HG03175 (cell line): ENCODE measurements around the gene CD38.
"Not testable (repeated sequence)": the region's sequence is repeated elsewhere in the genome, so short reads cannot be mapped to it uniquely, and the experiment has no call there.

ENCODE experiments used
- ATAC-seq: cut with Tn5 transposase; IDR thresholded peaks from one replicate; pipeline ENCODE4 v1.9.1; 2021; ENCODE audit warnings: mild to moderate bottlenecking, moderate library complexity; ENCODE audit not compliant: unreplicated experiment

Gene CD38

DNA sequence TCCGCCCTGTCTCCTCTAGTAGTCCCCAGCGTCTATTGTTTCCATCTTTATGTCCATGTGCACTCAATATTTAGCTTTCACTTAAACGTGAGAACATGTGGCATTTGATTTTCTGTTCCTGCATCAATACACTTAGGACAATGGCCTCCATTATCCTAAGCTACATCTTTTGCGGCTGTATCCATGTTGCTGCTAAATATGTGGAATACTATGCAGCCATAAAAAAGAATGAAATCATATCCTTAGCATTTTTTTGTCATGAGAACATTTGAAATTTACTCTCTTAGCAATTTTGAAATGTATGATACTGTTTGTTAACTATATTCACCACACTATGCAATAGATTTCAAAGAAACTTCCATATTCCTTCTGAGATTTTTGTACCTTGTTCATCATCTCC is 19.8 kb upstream of the CD38 start:
- no peak for ATAC-seq

DNA sequence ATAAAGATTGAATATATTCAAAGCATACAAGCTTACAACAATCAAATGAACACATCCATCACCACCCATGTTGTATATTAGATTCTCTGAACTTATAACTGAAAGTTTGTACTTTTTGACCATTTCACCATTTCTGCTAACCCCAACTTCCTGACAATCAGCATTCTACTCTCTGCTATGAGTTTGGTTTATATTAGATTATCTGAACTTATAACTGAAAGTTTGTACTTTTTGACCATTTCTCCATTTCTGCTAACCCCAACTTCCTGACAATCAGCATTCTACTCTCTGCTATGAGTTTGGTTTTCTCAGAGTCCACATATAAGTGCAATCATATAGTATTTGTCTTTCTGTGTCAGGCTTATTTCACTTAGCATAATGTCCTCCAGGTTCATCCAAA is 15.7 kb upstream of the CD38 start:
- ATAC-seq = not testable (repeated sequence)

DNA sequence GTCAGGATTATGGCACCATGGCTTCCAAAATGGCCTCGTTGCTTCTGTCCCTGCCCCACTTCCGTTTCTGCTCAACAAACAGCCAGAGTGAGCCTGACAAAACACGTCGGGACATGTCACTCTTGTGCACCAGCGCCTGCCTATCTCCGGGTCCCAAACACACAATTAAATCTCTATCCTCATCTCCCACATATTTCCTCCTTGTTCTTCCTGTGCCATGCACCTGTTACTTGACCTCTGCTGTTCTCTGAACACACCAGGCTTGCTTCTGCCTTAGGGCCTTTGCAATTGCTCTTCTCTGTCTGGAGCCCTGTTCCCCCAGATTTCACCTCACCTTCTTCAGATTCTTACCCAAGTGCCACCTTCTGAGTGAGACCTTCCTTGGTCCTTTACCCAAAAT is 12.7 kb upstream of the CD38 start:
- no peak for ATAC-seq

DNA sequence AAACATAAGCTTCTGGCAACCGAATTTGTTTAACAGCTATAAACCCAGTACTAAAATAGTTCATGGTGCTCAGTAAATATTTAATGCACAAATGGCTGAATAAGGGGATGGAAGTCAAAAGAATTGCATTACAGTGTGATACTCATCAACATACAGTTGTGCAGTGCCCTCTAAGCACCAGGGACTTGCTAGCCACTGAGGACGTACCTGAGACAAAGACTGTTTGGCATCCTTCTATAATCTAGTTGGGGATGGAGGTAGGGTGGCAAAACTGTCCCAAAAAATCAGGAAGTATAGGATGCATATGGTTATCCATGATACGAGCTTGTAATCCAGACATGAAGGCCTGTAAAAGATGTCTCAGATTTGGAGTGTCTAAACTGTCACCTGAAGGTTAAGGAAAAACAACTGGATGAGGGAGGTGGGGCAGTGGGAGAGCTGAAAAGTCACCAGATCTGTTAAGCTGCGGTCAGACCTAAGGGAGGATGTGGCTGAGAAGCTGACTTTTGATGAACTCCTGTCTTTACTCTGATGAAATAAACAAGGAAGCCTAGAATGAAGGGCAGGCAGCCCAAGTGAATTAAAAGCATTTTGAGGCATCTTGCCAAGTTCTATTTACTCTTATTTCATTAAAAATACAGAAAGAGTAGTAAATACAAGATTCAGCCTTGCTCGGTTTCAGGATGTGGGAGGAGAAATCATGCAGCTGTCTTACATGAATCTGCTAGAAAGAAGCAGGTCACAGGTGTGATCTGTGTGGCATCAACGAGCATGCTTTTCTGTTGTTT is 12.0 kb upstream of the CD38 start:
- ATAC-seq = peak; percentile 67

DNA sequence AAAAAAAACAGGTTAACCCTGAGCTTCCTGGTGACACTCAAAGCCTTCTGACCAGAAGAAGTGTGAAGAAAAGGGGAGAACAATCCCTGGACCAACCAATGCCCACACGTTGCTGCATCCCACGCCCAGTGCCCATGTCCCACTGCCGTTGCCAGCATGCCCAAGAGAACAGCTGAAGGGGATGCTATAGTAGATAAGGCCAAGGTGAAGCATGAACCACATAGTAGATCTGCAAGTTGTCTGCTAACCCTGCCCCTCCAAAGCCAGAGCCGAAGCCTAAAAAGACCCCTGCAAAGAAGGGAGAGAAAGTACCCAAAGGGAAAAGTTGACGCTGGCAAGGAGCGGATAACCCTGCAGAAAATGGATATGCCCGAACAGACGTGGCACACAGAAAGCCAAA is 11.3 kb upstream of the CD38 start:
- no peak for ATAC-seq

DNA sequence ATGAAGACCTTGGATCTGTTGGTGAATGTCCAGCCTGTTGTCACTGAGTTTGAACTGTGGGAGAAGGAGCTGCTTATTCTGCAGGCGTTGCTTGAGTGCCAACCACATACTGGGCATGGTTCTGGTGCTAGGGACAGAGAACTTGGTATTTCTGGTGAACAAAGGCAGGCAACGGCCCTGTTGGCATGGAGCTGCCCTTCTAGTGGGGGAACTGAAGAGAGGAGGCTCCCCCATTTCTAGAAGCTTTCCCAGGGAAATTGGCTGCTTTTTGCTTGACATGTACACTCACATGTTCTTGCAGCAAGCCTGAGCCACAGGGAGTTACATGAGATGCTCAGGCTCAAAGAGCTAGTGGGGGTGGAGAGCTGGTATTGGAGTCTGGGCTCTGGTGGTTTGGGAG is 8.9 kb upstream of the CD38 start:
- no peak for ATAC-seq

DNA sequence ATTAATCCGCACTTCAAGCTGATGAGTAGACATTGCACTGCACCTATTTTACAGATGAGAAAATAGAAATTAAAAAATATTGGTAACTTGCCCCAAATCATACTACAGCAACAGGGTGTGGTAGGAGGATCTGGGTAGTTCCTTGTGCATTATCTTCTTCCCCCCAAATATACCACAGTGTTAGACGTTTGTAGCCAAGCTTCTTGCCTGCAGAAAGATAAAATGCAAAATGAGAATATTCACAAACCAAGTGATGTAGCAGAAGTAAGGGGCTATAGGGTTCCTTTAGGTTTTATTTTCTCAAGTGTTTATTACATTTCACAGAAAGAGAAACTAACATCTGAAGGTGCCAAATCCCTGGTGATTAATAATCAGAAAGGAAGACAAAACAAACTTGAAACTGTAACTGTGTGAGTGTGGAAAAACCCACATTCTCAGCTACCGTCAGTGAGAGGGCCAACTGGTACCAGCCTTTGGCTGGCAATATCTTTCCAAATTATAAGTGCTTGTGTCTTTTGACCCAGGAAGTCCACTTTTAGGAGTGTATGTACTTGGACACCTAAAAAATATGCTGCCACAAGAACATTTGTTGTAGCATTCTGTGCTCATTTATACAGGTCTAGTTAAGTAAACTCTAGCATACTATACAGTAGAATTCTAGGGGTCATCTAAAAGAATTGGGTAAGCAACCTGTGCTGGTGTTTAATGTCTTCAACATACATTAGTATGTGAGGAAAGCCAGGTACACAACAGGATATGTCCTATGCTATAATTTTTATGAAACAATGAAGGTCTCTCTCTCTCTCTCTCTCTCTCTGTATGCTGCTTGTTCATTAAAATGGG is 6.7 kb upstream of the CD38 start:
- peak; percentile 88 for ATAC-seq

DNA sequence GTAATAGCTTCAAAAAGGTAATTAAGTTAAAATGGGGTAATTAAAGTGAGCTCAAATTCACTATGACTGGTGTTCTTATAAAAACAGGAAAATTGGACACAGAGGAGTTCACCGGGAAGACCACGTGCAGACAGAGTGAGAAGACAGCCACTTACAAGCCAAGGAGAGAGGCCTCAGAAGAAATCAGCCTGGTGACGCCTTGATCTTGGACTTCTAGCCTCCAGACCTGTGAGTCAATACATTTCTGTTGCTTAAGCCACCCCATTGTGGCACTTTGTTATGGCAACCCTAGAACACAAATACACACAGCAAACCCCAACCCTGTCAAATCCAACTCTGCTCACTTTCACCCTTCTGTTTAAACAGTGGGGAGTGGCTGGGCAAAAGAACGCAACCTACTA is 4.1 kb upstream of the CD38 start:
- ATAC-seq = no peak

DNA sequence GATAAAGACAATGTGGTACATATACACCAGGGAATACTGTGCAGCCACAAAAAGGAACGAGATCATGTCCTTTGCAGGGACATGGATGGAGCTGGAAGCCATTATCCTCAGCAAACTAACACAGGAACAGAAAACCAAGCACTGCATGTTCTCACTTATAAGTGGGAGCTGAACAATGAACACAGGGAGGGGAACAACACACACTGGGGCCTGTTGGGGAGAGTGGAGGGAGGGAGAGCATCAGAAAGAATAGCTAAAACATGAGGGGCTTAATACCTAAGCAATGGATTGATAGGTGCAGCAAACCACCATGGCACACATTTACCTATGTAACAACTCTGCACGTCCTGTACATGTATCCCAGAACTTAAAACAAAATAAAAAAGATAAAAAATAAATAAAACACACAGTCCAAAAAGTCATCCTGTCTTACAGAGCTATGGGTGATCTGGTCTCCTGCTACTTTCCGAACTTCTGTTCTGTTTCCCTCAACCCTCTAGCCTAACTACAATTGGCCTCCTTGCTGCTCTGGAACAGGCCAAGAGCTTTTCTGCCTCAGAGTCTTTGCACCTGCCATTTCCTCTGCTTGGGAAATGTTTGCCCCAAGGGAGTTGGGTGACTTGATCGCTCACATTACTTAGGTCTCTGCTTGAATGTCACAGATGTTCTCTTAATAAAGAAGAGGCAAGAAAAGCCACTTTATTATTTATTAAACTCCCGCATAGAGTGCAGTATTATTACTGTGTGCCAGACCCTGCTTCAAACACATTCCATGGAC is 1.1 kb upstream of the CD38 start:
- ATAC-seq = no peak

DNA sequence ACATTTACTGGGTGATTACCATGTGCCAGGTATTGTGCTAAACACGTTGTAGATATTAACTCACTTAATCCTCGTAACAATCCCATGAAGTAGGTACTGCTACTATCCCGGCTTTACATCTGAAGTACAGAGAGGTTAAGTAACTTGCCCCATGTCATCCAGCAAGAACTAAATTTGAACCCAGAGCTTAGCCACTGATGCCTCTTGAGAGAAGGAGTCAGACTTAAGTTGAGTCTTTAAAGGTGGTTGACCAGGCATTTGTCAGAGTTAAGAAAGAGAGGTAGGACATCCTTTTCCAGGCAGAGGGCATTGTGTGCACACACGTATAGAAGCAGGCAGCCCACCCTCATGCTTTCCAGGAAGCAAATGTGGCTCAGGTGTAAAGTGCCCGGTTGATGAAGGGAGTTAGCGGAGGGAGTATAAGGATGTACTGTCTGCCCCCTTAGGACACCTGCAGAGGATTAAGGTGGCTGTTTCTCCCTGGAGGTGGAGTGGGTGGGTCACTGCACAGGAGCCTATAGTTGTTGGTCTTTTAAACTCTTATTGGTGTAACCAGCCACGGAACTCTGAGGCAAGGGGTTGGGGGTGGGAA is 335 bp upstream of the CD38 start:
- ATAC-seq = no peak

DNA sequence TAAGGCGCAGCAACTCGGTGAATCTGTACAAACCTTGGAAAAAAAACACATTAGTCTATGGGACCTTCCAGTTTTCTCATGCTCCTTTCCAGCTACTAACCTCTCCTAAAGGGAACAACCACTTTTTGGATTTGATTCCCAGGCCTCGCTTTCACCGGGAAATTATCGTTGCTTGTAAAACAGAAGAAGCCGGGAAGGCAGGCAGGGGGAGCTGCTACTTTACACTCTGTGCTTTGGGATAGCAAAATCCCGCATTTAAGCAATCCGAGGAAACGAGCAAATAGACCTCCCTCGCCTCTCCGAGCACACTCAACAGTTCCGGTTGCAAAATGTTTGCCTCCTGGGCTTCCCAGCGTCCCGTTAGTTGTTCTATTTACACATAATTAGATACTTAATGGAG is 1.2 kb downstream of the CD38 start:
- ATAC-seq = no peak

DNA sequence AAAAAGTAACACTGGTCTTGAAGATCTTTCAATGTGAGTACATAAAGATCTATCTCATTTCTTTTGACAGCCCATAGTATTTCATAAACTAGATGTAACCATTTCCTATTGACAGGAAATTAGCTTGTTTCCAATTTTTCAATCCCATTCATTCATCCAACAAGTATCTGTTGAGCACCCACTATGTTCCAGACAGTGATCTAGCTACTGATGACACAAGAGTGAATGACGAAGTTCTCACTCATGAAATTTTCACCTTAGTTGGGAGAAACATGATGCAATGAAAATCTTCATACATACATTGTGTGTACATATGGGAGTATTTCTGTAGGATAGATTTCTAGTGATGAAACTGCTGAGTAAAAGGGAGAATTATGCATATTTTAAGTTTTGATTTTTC is 1.7 kb downstream of the CD38 start:
- no peak for ATAC-seq

DNA sequence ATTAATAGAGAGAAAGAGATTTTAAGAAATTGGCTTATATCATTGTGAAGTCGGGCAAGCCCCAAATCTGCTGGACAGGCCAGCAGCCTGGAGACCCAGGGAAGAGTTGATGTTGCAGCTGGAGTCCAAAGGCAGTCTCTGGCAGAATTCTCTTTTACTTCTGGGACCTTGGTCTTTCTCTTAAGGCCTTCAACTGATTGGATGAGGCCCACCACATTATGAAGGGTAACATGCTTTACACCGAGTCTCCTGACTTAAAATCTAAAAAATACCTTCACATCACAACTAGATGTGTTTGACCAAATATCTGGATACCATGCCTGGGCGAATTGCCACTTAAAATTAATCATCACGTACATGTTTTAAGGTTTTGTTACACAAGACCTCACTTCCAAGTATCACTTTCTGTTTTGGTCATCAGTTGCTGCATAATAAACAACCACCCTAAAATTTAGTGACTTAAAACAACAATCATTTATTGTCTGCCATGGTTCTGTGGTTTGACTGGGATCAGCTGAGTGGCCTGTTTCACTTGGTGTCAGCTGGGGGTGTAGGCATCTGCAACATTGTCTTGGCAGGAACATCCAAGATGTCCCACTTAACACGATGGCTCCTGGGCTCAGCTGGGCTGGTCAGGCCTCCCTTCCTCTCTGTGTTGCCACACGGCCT is 3.4 kb downstream of the CD38 start:
- ATAC-seq = peak; percentile 35

DNA sequence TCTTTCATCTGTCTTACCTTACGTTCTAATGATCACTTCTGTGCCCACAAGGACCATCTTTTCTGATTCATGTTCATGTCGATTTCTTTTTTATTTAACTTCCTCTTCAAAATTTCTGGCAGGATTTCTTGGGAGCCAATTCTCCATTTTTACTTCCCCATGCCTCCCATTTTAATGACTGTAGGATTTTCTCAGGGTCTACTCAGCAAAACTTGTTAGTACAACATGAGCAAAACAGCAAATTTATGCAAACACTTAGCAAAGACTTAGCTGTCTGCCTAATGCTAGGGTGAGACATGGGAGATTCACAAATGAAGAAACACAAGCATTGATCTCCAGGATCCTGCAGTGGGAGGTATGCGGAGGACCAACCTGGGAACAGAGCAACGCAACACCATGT is 5.5 kb downstream of the CD38 start:
- ATAC-seq = no peak

DNA sequence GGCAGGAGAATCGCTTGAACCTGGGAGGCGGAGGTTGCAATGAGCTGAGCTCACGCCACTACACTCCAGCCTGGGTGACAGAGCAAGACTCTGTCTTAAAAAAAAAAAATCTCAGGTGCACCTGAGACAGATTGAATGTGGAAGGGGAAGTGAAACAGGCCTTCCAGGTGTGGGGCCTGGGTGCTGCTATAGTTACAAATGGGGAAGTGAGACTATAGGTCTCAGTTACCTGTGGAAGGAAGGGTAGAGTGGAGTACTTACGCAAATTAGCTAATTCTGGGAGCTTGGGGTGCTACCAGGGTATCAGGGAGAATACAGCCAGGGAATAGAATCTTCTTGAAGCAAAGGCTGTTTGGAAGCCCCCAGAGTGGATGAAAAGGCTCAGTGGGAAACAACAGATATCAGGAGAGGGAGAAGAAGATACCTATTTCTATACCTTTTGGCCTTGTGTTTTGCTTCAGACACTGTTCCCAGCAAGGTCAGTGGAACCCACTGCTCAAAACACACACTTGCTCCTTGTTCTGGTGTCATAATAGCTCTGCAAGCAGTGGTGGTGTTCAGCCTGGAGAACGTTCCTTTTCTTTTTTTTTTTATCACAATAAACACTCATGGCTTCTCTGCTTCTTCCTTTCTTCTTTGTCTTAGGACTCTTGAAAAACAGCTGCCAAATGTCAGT is 7.0 kb downstream of the CD38 start:
- ATAC-seq = peak; percentile 89

DNA sequence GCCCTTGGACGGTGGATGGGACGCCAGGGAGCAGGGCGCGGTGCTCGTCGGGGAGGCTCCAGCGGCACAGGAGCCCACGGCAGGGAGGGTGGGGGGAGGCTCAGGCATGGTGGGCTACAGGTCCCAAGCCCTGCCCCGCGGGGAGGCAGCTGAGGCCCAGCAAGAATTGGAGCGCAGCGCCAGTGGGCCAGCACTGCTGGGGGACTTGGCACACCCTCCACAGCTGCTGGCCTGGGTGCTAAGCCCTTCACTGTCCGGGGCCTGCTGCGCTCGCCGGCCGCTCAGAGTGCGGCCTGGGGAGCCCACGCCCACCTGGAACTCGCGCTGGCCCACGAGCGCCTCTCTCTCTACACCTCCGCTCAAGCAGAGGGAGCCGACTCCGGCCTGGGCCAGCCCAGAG is 8.6 kb downstream of the CD38 start:
- ATAC-seq = no peak

DNA sequence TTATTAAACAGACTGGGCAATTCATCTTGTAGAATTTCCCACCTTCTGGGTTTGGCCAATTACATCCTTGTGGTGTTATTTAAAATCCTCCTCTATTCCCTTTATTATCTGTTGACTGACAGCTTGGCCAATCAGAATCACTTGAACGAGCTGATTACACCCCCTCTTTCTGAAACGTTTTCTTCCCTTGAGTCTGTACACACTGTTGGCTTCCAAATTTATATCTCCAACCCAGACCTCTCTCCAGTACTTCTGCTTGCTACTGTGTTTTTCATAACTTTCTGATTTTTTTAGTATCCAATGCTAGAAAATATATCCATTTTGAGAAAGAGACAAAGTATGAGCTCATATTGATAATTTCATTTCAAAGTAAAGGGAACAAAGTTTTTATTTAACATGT is 14.8 kb downstream of the CD38 start:
- no peak for ATAC-seq

DNA sequence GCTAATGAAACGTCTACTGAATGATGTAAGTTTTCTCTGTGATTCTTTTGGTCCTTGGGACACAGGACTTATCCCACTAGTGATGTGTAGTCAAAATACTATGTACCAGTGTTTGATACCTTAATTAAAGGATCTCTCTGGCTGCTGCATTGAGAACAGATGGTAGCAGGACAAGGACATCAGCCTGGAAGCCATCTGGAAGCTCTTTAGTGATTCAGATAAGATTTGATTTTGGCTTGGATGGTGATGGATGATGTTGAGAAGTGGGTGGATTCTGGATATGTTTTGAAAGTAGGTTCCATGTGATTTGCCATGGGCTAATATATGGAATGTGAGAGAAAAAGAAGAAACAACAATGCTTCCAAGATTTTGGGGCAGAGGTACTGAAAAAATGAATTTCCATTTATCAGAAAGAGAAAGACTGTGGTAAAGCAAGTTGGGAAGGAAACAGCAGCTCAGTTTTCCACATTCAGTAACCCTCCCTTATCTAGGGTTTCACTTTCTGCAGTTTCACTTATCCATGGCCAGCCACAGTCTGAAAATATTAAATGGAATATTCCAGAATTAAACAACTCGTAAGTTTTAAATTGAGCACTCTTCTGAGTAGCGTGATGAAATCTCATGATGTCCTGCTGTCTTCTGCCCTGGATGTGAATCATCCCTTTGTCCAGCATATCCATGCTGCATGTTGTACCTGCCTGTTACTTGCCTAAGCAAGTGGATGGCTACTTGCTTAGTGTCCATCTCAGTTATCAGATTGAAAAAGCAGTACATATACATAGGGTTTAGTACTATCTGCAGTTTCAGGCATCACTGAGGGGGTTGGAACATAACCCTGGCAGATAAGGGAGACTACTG is 15.6 kb downstream of the CD38 start:
- no peak for ATAC-seq

DNA sequence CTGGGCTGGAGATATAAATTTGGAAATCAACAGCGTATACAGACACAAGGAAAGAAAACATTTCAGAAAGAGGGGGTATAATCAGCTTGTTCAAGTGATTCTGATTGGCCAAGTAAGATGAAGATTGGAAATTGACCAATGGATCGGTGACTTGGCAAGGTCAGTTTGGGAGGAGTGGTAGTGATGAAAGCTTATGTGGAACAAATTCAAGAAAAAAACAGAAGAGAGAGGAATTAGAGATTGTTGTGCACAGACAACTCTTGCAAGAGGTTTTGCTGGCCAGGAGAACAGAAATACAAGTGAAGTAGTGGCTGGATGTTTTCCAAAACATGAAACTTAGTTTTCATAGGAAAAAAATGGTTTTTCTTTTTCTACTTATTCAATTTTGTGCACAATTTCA is 16.3 kb downstream of the CD38 start:
- ATAC-seq = no peak
